Measurements from ENCODE around the gene SBNO2.
A peak's percentile ranks its signal among the peaks of the same experiment; 100 is the strongest.

SBNO2 gene

GRCh38 chr19:1173845-1174809 is at the start of gene SBNO2:
TSS of gene SBNO2 (minus strand) at chr19:1174268. CDS start at chr19:1154276, 19,992 bp downstream.
- TF ChIP-seq, protein P1, sequence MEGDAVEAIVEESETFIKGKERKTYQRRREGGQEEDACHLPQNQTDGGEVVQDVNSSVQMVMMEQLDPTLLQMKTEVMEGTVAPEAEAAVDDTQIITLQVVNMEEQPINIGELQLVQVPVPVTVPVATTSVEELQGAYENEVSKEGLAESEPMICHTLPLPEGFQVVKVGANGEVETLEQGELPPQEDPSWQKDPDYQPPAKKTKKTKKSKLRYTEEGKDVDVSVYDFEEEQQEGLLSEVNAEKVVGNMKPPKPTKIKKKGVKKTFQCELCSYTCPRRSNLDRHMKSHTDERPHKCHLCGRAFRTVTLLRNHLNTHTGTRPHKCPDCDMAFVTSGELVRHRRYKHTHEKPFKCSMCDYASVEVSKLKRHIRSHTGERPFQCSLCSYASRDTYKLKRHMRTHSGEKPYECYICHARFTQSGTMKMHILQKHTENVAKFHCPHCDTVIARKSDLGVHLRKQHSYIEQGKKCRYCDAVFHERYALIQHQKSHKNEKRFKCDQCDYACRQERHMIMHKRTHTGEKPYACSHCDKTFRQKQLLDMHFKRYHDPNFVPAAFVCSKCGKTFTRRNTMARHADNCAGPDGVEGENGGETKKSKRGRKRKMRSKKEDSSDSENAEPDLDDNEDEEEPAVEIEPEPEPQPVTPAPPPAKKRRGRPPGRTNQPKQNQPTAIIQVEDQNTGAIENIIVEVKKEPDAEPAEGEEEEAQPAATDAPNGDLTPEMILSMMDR (IDR thresholded peaks at IDR 0.05; ENCODE audit: control insufficient read depth, extremely low read depth, insufficient read depth), result no peak
- H3K4me3 ChIP-seq (ENCODE audit: low read depth, low read length), result peak within 1 kb of the TSS; percentile 75
- DNase-seq (ENCODE audit: low read depth), result peak; percentile 51

DNA sequence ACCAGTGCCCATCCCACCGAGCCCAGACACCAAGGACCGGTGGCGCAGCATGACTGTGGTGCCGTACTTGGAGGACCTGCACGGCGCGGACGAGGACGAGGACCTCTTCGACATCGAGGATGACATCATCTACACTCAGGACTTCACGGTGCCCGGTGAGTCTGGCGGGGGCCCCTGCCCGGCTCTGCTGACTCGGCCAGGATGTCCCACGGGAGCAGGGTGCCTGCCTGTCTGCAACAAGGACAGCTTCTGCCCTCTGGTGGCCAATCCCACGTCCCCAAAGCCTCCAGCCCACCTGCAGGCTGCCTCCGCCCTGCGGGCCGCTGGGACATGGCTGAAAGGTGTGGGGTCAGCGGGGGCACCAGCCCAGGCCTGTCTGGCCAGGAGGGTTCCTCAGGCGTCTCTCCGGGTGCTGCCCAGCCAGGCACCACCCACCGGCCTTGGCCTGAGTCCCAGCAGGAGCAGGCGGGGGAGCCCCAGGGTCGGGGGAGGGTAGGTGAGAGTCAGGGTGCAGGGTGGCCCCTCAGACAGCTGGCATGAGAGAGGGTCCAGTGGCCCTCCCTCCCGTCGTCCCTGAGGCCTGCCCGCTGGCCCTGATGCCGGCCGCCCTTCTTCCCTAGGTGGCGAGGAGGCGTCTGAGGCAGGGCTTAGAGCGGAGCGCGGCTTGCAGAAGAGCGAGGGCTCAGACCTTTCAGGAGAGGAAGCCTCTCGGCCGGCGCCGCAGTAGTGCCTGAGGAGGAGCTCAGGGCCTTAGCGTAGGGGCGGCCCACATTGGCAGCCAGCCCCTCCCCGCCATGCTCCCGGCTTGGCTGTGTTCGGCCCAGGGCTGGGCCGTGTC is 49.2 kb upstream of the SBNO2 start:
- TF ChIP-seq, protein P1 (IDR thresholded peaks at IDR 0.05; ENCODE audit: control insufficient read depth, extremely low read depth, insufficient read depth), result peak; percentile 59
- DNase-seq (ENCODE audit: low read depth), result no peak
- H3K4me3 ChIP-seq (ENCODE audit: low read depth, low read length), result no peak overlapping the region

- H3K4me3 ChIP-seq (ENCODE audit: low read depth, low read length), result no peak overlapping the region
- TF ChIP-seq, protein P1 (IDR thresholded peaks at IDR 0.05; ENCODE audit: control insufficient read depth, extremely low read depth, insufficient read depth), result no peak
- no peak for DNase-seq (ENCODE audit: low read depth)
Measured at GRCh38 chr19:1222394-1222793, 48.3 kb upstream of the SBNO2 start.

DNA sequence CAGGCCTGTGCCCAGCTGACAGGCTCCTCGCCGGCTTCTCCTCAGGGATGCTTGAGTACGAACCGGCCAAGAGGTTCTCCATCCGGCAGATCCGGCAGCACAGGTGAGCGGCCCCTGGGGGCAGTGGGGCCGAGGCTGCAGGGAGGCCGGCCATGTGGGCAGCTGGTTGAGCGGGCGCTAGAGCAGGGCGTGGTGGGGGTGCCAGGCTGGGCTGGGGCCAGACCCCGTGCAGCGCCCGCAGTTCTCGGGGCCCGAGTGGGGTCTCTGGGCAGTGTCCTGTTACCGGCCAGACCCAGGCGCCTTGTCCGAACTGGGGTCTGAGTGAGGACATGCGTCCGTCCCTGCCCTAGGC is 47.8 kb upstream of the SBNO2 start:
- no peak for DNase-seq (ENCODE audit: low read depth)
- TF ChIP-seq, protein P1 (IDR thresholded peaks at IDR 0.05; ENCODE audit: control insufficient read depth, extremely low read depth, insufficient read depth), result no peak
- no peak overlapping the region for H3K4me3 ChIP-seq (ENCODE audit: low read depth, low read length)

DNA sequence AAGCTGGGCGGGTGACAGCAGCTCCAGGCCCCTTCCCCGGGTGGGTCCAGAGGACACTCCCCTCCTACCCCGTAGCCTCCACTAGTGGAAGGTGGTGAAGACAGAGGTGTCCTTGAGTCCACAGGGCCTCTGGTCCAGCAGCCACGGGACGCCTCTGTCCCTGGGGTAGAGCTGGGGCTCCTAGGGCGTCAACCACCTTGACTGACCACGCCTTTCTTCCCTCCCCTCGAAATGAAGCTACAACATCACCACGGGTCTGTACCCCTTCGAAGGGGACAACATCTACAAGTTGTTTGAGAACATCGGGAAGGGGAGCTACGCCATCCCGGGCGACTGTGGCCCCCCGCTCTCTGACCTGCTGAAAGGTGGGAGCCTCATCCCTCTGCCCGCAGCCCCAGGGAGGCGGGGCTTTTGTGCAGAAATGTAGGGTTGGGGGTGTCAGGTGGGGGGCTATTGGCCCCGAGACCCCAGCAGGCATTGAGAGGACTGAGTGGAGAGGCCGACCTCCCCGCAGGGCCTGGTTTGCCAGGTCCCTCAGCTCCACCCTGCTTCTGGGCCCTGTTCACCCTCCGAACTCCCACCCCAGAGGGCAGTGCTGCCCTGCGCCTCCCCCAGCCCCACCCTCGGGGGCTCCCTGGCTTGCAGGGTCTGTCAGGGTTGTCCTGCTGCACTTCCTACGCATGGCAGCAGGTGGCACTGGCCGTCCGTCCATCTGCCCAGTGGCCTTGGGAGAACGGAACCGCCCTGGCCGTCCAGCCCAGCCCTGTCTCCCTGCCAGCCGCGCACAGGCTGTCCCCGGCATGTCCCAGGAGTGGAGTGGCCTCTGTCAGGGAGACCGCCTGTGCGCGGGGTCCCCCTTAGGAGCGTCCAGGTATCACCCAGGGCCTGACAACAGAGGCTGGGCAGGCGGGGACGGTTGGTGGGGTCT is 47.2 kb upstream of the SBNO2 start:
- TF ChIP-seq, protein P1 (IDR thresholded peaks at IDR 0.05; ENCODE audit: control insufficient read depth, extremely low read depth, insufficient read depth), result peak; percentile 72
- no peak overlapping the region for H3K4me3 ChIP-seq (ENCODE audit: low read depth, low read length)
- DNase-seq (ENCODE audit: low read depth), result no peak

DNA sequence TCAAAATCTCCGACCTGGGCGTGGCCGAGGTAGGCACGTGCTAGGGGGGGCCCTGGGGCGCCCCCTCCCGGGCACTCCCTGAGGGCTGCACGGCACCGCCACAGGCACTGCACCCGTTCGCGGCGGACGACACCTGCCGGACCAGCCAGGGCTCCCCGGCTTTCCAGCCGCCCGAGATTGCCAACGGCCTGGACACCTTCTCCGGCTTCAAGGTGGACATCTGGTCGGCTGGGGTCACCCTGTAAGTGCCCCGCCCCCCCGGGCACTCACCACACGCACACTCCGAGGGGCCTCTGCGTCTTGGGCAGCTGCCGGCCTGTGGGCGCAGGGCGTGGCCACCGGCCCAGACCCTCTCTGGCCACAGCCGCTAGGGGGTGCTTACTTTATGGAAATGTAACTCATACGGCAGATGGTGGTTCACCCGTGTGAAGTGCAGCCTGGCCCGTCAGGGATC is 46.4 kb upstream of the SBNO2 start:
- TF ChIP-seq, protein P1 (IDR thresholded peaks at IDR 0.05; ENCODE audit: control insufficient read depth, extremely low read depth, insufficient read depth), result no peak; the same call in 1 of the 2 replicates
- no peak overlapping the region for H3K4me3 ChIP-seq (ENCODE audit: low read depth, low read length)
- no peak for DNase-seq (ENCODE audit: low read depth)

All from LNCaP clone FGC (cell line).